B cell (primary cell): ENCODE measurements around the gene IGLON5.

Source experiments
- EZH2 ChIP-seq: IDR thresholded peaks from 2 replicates; pipeline ENCODE4 v1.6.1; 2012; ENCODE audit warnings: borderline replicate concordance, low read depth, mild to moderate bottlenecking, moderate library complexity, low read length; ENCODE audit not compliant: insufficient read depth, poor library complexity, severe bottlenecking
- TF ChIP-seq, protein P1 (sequence below): fragments of 200-600 bp; IDR thresholded peaks from one replicate; pipeline ENCODE4 v1.8.0; 2022; ENCODE audit warnings: antibody characterized with exemption, mild to moderate bottlenecking

DNA sequence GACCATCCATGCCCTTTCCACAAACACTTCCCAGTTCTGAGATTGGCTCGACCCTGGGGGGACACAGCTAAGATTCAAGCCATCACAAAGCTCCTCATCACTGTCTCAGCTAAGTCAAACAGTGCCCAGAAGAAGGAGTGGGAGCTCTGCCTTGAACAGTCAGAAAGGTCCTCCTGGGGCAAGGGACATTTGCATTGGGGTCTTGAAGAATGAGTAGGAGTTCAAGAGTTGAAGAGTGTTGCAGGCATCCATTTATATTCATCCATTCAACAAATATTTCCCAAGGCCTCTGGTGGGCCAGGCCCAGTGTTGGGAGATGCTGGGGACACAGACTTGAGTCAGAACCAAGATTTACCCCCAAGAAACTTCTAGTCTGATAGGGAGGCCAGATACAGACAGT lies 6.5 kb downstream of the IGLON5 start:
- TF ChIP-seq, protein P1, sequence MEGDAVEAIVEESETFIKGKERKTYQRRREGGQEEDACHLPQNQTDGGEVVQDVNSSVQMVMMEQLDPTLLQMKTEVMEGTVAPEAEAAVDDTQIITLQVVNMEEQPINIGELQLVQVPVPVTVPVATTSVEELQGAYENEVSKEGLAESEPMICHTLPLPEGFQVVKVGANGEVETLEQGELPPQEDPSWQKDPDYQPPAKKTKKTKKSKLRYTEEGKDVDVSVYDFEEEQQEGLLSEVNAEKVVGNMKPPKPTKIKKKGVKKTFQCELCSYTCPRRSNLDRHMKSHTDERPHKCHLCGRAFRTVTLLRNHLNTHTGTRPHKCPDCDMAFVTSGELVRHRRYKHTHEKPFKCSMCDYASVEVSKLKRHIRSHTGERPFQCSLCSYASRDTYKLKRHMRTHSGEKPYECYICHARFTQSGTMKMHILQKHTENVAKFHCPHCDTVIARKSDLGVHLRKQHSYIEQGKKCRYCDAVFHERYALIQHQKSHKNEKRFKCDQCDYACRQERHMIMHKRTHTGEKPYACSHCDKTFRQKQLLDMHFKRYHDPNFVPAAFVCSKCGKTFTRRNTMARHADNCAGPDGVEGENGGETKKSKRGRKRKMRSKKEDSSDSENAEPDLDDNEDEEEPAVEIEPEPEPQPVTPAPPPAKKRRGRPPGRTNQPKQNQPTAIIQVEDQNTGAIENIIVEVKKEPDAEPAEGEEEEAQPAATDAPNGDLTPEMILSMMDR = no peak
- no peak for TF ChIP-seq EZH2
